HS-27A (cell line): ENCODE data around the gene PTPRU.
"Not testable (repeated sequence)": the region's sequence is repeated elsewhere in the genome, so short reads cannot be mapped to it uniquely, and the experiment has no call there.

Experiments
- DNase-seq: peaks from one replicate; pipeline ENCODE4 v3.0.0-alpha.2; 2012; ENCODE audit warnings: low read depth, missing footprints

PTPRU gene

DNA sequence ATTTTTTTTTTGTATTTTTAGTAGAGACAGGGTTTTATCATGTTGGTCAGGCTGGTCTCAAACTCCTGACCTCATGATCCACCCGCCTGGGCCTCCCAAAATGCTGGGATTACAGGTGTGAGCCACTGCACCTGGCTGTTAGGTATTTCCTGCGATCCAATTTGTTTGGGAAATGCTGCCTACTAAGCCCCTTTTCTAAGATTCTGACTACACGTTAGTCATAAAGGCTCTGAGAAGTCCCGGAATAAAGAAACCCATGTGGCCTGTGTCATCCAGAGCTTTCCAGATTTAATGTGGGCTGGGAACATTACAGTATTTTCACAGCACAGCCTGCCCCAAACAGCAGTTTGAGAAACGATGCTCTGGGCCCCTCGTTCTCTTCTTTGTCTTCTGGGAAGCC lies 14.1 kb upstream of the PTPRU start:
- not testable (repeated sequence) for DNase-seq

DNA sequence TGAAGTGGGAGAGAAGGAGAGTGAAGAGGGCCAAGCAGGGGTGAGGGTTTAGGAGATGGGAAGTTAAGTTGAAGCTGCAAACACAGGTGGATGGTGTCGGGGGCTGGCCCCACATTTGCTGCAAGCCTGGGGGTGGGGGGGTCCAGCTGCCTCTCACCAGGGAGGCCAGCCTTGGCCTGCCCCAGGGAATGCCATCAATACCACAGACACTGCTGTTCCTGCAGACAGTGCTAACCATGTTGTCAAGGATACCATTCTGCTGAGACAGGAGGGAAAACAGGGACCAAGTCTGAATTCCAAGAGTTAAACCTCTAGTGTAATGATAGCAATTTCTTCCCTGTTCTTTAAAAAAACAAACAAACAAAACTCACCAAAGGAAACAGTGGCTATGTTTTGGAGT lies 13.6 kb upstream of the PTPRU start:
- no peak for DNase-seq

DNA sequence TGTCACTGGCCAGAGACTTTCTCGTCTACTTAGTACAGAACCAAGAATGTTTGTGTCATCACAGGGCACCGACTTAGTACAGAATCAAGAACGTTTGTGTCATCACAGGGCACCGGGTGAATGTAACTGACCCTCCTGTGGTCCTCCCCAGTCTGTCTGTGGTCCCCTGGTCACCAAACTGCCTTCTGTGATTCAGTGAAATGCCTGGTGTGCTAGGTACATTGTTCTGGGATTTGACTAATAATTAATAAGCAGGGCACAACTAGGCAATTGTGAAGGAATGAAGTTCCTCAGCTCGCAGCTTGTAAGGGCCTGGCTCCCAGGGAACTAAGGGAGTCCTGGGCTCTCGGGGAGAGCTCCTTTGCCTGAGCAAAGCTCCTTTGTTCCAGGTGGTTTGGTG lies 12.8 kb upstream of the PTPRU start:
- no peak for DNase-seq

DNA sequence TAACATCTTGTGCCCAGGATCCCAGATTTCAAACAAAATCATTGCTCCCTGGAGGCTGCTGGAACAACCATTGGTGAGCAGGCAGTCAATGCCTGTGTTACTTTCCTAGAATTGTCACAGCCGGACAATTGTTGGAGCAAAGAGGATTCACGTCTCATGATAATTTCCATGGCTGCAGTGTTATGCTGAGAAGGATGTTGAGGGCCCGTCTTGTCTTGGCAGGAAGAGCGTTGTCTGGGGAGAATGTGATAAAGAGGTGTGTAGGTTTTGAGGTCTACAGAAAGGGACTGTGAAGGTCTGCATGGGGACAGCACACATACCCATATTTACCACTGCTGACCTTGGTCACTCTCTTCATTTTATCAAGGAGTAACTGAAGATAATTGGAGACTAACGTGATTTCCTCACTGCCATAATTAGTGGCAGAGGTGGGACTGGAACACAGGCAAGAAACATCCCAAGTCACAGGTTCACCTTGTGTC lies 11.9 kb upstream of the PTPRU start:
- no peak for DNase-seq

DNA sequence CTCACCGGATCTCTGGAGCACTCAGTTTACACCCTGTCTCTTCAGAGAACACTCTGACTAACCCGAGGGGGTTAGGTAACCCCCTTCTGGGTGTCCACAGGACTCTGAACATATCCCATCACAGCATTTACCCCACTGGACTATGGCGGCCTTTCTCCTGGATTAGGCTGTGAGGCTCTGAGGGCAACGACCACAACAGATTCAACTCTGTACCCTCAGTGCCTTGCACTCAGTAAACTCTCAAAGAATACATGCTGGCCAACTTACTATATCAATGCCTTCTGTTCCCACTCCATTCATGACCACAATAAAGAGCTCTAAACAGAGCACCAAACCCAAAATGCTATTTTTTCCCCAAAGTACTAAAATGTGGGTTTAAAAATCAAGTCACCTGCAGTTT lies 11.0 kb upstream of the PTPRU start:
- no peak for DNase-seq

DNA sequence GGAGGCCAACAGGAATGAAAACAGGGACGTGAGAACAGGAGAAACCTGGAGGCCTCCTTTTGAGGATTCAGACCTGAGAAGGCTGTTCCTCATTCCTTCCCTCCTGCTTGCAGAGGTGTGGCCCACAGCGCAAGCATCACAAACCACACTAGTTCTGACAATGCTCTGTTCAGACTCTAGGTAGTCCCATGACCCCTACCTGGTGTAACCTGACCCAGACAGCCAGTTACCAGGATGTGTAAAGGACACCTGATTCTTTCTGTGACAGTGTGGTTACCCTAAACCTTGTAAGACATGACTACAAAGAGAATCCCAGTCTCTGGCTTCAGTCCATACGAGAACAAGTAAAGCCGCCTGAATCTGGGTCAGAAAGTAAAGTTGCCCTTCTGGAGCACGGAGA lies 8.8 kb upstream of the PTPRU start:
- no peak for DNase-seq

DNA sequence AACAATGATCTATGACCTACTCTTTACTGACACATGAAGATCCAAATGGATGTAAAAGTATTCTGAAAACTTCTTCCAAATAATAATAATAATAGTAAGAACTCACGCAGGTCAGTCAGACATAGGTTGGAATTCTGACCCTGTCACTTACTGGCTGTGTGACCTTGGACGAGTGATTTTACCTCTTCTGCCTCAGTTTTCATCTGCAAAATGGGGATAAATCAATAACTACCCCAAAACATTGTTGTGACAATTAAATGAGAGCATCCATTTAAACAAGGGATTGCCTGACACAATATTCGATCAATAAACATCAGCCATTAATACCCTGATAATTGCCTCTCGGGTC lies 6.1 kb upstream of the PTPRU start:
- DNase-seq: no peak

DNA sequence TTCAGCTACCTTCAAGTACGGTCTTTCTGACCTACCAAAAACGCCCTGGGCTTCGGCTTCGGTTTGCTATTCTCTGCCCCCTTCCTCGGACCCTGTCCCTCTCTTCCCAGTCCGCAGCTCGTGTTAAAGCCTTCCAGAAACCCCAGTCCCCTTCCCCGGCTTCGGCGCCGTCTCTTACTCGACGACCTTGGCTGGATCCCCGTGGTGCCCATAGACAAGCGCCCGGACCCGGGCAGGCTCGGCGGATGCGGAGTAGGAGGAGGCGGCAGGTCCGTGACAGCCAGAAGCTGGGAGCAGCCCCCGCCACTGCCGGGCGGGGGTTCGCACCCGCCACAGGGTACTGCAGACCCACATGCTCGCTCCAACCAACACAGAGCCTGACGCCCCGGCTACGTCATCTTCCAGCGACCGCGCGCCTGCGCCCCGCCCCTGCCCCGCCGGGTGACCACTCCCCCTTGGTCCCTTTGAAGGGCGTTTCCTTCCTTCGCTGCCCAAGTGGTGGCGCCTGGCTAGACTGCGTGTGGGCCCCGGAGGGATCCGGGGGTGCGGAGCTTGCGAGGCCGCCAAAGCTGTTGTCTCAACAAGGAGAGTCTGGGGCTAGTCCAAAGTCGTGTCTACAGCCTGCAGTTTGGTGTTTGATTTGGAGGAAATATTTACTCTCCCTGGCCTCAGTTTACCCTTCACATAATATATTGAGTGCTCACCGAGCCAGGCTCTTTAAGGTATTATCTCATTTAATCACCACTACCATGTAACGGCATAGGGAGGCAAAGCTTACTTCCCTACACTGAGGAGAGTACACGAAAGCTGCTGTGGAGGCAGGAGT lies 5.6 kb upstream of the PTPRU start, which contains the start of gene MECR:
Gene MECR (minus strand): TSS at position 382 of the 826 bp plus-strand sequence. CDS start 28 bp downstream, at position 354.
- peak; percentile 81 for DNase-seq

DNA sequence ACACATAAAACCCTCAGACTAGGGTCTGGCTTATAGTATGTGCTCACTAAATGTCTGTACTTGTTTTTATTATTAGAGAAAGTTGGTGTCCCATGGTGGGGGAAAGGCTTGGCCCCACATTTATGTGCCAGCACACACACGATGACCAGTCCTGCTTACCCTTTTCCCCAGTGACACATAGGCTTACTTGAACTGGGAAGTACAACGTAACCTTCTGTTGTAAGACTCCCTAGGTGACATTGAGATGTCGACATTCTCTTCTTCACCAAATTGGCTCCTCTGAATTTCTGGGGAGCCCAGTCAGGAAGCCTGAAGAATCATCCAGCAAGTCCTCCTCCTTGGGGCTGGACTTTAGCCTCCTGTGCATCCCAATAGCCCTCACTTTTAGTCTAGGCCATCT lies 3.9 kb upstream of the PTPRU start:
- DNase-seq: no peak

DNA sequence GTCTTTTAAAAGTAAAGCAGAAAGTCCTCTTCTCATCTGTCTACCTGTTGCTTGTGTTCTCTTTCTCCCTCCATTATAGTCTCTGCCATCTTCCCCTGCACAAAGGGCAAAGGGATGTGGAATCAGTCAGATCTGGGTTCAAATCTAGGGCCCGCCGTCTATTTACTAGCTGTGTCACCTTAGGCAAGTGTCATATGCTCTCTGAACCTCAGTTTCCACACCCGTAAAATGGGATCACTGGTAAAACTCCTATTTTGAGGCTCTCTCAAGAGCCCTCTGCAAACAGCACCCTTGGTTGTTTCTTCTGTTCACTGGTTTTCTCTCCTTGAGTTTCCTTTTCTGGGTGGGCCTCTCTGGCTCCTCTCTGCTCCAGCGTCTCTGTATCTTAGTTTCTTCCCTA lies 2.6 kb upstream of the PTPRU start:
- DNase-seq: no peak

DNA sequence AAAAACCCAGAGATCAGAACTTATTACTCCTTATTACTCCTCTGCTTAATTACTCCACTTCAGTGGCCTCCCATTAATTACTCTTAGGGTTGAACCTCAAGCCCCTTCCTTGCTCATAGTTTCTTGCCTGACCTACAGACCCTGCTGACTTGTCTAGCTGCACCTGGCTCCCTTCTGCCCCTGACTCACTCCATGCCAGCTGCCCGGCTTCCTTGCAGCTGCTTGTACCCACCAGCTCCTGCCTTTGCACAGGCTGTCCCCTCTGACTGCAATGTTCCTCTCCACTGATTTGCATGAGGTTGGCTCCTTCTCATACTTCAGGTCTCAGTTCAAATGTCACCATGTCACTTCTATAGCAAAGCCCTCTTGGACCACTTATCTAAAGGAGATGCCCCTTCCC lies 1.9 kb upstream of the PTPRU start:
- no peak for DNase-seq

DNA sequence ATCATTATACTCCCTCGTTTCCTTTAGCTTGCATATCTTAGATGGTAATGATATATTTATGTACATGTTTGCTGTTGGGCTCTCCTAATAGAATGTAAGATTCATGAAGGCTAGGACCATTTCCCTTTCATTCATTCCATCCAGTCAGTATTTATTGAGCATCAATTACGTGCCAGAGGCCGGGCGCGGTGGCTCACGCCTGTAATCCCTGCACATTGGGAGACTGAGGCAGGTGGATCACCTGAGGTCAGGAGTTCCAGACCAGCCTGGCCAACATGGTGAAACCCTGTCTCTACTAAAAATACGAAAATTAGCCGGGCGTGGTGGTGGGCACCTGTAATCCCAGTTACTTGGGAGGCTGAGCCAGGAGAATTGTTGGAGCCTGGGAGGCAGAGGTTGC lies 1.4 kb upstream of the PTPRU start:
- not testable (repeated sequence) for DNase-seq

DNA sequence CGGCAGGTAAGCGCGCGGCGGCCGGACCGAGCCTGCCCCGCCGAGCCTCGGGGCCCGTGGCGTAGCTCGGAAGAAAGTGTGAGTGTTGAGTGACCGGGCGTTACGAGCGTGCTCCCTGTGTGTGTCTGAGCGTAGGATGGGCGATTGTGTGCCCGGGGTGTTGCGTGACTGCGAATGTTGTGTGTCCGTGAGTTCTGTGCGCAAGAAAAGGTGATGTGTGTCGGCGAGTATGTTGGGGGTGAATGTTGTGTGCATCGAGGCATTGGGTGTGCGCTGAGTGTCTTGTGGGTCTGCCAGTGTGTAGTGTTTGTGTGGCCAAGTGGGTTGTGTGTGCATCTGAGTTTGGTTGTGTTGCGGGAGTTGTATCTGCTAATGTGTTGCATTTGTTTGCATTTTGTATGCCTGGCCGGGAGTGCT lies 398 bp downstream of the PTPRU start:
- DNase-seq: no peak

DNA sequence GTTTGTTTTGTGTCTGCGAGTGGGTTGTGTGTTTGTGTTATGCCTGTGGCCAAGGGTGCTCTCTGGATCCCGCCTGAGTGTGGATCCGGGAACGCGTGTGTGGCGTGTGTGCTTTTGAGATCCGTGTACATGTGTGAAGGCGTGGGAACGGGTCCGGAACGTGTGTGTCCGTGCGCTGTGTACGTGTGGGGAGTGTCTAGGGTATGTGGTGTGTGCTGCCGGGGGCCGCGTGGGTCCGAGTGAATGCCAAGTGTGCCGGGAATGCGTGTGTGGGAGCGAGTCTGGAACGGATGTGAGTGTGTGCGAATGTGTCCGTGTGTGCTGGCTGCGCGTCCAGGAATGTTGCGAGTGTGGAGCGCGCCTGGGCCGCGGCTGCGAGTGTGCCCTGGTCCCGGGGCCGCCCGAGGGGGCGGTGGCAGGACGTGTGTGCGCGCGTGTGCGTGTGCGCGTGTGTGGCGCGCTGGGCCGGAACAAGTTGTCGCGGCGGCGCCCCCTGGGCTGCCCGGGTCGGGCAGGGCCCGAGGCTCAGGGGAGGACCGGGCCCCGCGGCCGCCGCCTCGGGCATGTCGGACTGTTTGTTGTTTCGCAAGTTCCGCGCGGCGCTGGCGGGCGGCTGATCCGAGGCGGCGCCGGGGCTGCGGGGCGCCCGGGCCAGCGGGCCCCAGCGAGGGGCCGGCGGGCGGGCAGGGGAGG lies 953 bp downstream of the PTPRU start:
- DNase-seq: no peak

DNA sequence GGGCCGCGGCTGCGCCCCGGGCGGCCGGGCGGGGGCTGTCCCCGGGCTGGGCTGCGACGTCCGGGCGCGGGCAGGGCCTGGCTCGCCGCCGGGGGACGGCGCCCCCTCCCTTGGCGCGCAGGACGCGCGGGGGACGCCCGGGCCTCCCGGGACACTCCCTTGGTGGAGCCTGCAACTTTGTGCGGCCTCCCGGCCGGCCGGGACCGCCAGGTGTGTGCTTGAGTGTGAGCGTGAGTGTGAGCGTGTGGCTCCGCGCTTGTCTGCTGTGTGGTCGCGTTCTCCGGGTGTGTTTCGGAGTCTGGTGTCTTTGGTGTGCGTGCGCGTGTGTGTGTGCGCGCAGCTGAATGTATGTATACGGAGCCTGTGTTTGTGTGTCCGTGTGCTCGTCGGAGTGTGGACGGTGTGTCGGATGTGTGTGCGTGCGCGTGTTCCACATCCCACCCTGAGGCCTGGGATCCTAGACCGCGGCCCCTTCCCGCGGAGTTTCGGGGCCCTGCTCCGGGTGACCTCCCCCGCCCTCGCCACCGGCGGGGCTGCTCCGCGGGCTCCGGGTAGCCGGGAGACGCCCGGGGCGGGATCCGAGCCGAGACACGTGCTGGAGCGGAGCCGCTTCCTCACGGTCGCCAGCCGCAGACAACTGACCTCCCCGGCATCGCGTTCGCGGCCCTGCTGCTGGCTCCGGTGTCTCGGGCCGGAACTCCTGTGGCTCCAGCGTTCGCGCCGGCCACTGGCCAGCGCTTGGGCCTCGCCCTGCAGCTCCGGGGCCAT lies 1.7 kb downstream of the PTPRU start:
- DNase-seq: no peak

DNA sequence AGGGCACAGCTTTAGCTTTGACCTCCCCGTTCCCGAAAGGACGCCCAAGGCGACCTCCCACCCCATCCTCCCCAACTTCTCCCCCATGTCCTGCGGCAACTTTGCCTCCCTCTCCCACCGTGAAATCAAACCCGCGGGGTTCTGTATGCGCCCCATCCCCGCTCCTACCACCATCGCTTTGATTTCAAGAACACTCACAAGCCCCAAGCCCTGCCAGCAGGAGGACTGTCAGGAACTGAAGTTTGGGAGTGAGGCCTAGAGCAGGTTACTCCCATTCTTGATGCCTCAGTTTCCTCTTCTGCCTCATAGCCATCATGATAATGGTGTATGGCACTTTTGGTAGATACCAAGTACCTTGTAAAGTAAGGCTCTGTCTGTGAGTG lies 2.3 kb downstream of the PTPRU start:
- no peak for DNase-seq

DNA sequence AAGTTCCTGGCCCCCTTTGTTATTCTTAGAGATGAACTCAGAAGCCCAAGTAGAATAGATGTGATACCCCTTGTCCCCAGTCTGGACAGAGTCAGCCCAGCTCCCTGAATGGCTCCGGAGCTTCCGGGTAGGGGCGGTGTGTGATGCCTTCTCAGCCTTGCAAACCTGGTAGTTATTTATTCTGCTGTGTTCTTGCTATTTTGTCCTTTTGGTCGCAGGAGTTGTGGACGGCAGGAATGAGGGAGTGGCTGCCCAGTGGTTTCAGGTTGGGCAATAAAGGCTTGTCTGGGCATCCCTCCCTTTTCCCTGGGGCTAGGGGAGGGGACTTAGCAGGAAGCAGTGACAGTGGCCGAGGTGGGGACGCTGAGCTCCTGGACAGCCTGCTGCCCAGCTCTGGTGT lies 2.8 kb downstream of the PTPRU start:
- DNase-seq: no peak

DNA sequence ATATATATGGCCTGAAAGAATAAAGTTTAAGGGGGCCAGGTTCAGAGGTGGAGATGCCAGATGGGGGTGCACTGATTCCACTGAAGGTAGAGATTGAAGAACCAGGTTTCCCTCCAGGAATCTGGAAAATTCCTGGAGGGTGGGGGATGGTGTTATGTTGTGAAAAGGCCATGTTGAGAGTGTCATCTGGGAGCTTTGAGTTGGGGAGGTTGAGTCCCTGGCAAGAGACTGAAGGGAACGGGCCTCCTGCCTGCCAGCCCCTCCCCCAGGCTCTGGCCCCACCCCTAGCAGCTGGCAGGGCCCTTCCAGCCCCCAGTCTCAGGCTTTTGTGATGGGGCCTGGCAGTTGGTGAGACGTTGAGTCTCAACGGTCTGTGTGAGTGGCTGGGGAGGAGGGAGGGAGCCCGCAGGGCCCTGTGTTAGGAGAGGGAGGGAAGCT lies 4.1 kb downstream of the PTPRU start:
- DNase-seq: no peak

DNA sequence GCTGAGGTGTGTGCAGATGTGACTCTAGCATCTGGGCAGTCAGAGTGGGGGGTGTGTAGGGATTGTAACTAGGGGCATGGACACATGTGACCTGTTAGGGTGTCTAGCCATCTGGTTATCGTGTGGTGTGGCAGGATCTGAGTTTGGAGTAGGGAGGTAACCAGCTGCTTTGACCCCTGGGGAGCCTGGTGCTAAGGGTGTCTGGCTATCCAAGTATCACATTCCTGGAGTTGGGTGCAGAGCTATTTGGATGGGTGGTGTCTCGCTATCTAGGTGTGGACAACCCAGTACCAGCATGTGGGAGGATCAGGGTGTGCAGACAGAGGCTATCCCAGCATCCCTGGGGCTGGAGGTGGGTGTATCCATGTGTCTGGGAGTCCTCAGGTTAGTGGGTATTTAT lies 4.7 kb downstream of the PTPRU start:
- DNase-seq: no peak

DNA sequence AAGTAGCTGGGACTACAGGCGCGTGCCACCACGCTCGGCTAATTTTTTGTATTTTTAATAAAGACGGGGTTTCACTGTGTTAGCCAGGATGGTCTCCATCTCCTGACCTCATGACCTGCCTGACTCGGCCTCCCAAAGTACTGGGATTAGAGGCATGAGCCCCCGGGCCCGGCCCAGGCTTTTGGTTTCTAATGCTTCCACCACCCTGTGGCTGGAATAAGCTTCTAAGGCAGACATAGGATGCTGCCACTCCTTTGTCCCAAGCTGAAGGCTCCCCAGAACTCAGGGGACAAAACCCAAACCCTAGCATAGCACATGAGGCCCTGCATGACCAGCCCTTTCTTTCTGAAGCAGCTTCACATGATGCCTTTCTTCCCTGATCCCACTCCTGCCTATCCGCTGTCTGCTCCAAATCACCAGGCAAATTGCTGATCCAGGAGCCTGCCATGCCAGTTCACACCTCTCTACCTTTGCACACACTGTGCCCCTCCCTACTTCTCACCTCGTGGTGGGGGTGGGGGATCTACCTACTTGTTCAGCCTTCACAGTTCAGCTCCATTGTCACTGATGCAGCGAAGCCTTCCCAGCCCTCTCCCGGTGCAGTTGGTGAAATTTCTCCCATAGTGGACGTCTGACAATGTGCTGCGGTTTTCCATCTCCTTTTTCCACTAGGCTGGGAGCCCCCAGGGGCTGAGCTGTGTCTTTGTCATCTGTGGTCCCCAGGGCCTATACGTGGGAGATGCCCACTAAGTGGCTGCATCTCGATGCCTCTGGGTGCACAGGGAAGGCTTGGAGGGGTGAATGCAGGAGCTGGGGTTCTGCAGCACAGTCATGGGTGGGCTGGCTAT lies 6.9 kb downstream of the PTPRU start:
- DNase-seq: no peak

DNA sequence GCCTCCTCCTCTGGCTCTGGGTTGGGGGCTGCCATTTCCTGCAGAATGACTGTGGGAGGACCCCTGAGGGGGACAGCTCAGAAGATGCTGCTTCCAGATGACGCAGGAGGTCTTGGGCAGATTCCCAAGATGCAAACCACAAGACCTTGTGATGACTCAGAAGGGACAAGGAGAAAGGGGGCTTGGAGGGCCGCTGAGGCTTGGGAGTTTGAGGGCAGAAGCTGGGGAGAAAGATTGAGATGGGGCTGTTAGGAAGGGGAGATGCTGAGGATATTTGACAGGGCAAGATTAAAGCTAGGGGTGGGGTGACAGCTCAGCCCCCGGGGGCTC lies 7.5 kb downstream of the PTPRU start:
- DNase-seq: no peak

DNA sequence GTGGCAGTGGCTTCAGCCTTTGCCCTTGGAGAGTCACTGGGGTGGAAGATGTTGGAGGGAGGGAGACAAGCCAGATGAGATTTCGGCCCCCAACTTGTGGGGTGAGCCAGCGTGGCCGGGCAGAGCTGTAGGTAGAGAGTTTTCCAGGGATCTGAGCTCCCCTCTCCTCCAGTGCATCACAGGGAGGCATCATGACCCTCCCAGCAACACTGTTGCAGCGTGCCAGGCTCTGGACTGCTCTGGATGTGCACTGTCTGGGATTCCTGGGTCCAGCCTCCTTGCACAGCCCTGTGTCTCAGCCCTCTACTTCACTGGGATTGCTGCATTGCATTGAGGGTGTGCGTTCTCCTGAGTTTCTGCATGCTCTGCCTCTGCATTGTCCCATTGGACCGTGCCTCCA lies 8.9 kb downstream of the PTPRU start:
- no peak for DNase-seq
